GM23338 (cell line): ENCODE results near the gene SAMD8. TPM values are rescaled to one million over a fixed set of nuclear protein-coding genes. Genes with fewer than 3 reads are reported as not detected.

ENCODE experiments used
- ATAC-seq: fragments of 200-7000 bp; cut with Tn5 transposase; 3 replicates; pipeline ENCODE4 v1.9.1; 2020
- DNase-seq: peaks from one replicate; pipeline ENCODE4 v3.0.0-alpha.2; 2015; ENCODE audit warnings: low spot score
- H2AFZ ChIP-seq: fragments of 200-600 bp; sonication (generic); 2 replicates; pipeline ENCODE4 v1.8.0; 2016; ENCODE audit warnings: antibody characterized with exemption, mild to moderate bottlenecking, moderate library complexity
- H3F3A ChIP-seq: fragments of 200-600 bp; sonication (generic); replicated peaks from 2 replicates; pipeline ENCODE4 v1.8.0; 2017; ENCODE audit warnings: antibody characterized with exemption, mixed run types, low read depth
- H3K27ac ChIP-seq: fragments of 200-600 bp; sonication (generic); 2 replicates; pipeline ENCODE4 v1.6.1; 2016; ENCODE audit warnings: low read depth
- H3K27me3 ChIP-seq: fragments of 200-600 bp; sonication (generic); 2 replicates; pipeline ENCODE4 v1.8.0; 2016; ENCODE audit warnings: mild to moderate bottlenecking, mixed run types, moderate library complexity; ENCODE audit not compliant: insufficient read depth
- H3K36me3 ChIP-seq: fragments of 200-600 bp; sonication (generic); 2 replicates; pipeline ENCODE4 v1.8.0; 2016; ENCODE audit warnings: mild to moderate bottlenecking; ENCODE audit not compliant: insufficient read depth
- H3K4me1 ChIP-seq: fragments of 200-600 bp; sonication (generic); 2 replicates; pipeline ENCODE4 v1.8.0; 2016; ENCODE audit warnings: mild to moderate bottlenecking, moderate library complexity; ENCODE audit not compliant: insufficient read depth
- H3K4me2 ChIP-seq: fragments of 200-600 bp; sonication (generic); 2 replicates; pipeline ENCODE4 v1.7.1; 2017; ENCODE audit warnings: mixed run types
- H3K4me3 ChIP-seq: fragments of 200-600 bp; sonication (generic); 2 replicates; pipeline ENCODE4 v1.6.1; 2016; ENCODE audit warnings: mixed run types
- H3K79me2 ChIP-seq: fragments of 200-600 bp; sonication (generic); replicated peaks from 2 replicates; pipeline ENCODE4 v1.8.0; 2017; ENCODE audit warnings: mild to moderate bottlenecking; ENCODE audit not compliant: insufficient read depth
- H3K9me2 ChIP-seq: fragments of 200-600 bp; sonication (generic); 2 replicates; pipeline ENCODE4 v1.8.0; 2017; ENCODE audit not compliant: insufficient read depth
- H4K20me1 ChIP-seq: fragments of 200-600 bp; sonication (generic); replicated peaks from 2 replicates; pipeline ENCODE4 v1.8.0; 2017; ENCODE audit warnings: mild to moderate bottlenecking; ENCODE audit not compliant: insufficient read depth
- H3K27ac Mint-ChIP-seq: 2 replicates; pipeline ENCODE4 v1.8.0; 2020; ENCODE audit warnings: inconsistent platforms, mild to moderate bottlenecking, moderate library complexity, mixed read lengths
- H3K27me3 Mint-ChIP-seq: 3 replicates; pipeline ENCODE4 v1.8.0; 2022; ENCODE audit warnings: low read depth, mild to moderate bottlenecking, moderate library complexity, mixed read lengths, inconsistent platforms; ENCODE audit not compliant: insufficient read depth, poor library complexity
- H3K36me3 Mint-ChIP-seq: 3 replicates; pipeline ENCODE4 v1.8.0; 2021; ENCODE audit warnings: low read depth, mild to moderate bottlenecking, inconsistent platforms, moderate library complexity, mixed read lengths
- H3K4me1 Mint-ChIP-seq: 3 replicates; pipeline ENCODE4 v1.8.0; 2020; ENCODE audit warnings: mild to moderate bottlenecking, inconsistent platforms, mixed read lengths
- H3K4me3 Mint-ChIP-seq: 3 replicates; pipeline ENCODE4 v1.8.0; 2021; ENCODE audit warnings: moderate library complexity, mild to moderate bottlenecking, inconsistent platforms, mixed read lengths
- H3K9me3 Mint-ChIP-seq: 3 replicates; pipeline ENCODE4 v1.8.0; 2020; ENCODE audit warnings: moderate library complexity, mild to moderate bottlenecking, inconsistent platforms, mixed read lengths
- ZNF114 ChIP-seq: fragments of 250-450 bp; sonication (Bioruptor Pico); IDR thresholded peaks from 2 replicates; pipeline ENCODE4 v1.5.0; 2020; ENCODE audit warnings: mild to moderate bottlenecking, moderate library complexity
- polyA plus RNA-seq: library from polyadenylated mRNA; unstranded; fragments of >200 nt; fragmentation: Nextera tagmentation; extraction: Ambion mirVana; gene quantifications from 2 replicates; pipeline ENCODE4 v1.2.1, GENCODE V29; 2016
- total RNA-seq: library from RNA; depleted of rRNA; stranded (reverse); fragments of >200 nt; shearing (Covaris generic); gene quantifications from 2 replicates; pipeline ENCODE4 v1.2.3, GENCODE V29; 2014
- TF ChIP-seq, protein P1 (sequence below), 2 experiments: fragments of 200-600 bp in 1 of 2; sonication (generic) in 1 of 2; conservative IDR thresholded peaks; 2 replicates each; pipeline versions ENCODE4 v1.5.1 to v1.6.1; 2016 to 2017; ENCODE audit warnings: antibody characterized with exemption in 2 of 2, low read depth in 2 of 2, mild to moderate bottlenecking in 2 of 2, moderate library complexity in 1 of 2
- TF ChIP-seq, protein P2 (sequence below): fragments of 250-450 bp; sonication (Bioruptor Pico); IDR thresholded peaks from 2 replicates; pipeline ENCODE4 v1.5.0; 2020; ENCODE audit warnings: mild to moderate bottlenecking, moderate library complexity

Gene SAMD8
- total and polyA plus RNA-seq, 2 experiments from 2014 or later: 7.8 to 28.4 TPM

- H3K36me3 ChIP-seq: no peaks in the 10 kb centered on the region
- H3K36me3 Mint-ChIP-seq: no peaks in the 10 kb centered on the region
- H3K27me3 ChIP-seq: no peaks in the 10 kb centered on the region
- H3K79me2 ChIP-seq: no peaks in the 10 kb centered on the region
- H3K9me2 ChIP-seq: 0 out of 2 replicates have a peak, but pooled peaks cover 4% of the 10 kb centered on the region
- peaks cover 22% of the 10 kb centered on the region for H3K4me1 Mint-ChIP-seq
- H3K27ac Mint-ChIP-seq: no peak overlapping the region
- H3F3A ChIP-seq: peaks cover 2% of the 10 kb centered on the region; the same call in 1 of the 2 replicates
- H3K4me3 Mint-ChIP-seq: no peak overlapping the region
- H3K4me3 ChIP-seq: 0 out of 2 replicates have a peak overlapping the region, but pooled peaks have one; percentile 6
- H3K4me2 ChIP-seq: peak overlapping the region; percentile 43
- H2AFZ ChIP-seq: peak overlapping the region; percentile 25
- TF ChIP-seq ZNF114 (CRISPR knock-in tag): 0 out of 2 replicates have a peak, but pooled peaks have one; percentile 37
- TF ChIP-seq, protein P1, sequence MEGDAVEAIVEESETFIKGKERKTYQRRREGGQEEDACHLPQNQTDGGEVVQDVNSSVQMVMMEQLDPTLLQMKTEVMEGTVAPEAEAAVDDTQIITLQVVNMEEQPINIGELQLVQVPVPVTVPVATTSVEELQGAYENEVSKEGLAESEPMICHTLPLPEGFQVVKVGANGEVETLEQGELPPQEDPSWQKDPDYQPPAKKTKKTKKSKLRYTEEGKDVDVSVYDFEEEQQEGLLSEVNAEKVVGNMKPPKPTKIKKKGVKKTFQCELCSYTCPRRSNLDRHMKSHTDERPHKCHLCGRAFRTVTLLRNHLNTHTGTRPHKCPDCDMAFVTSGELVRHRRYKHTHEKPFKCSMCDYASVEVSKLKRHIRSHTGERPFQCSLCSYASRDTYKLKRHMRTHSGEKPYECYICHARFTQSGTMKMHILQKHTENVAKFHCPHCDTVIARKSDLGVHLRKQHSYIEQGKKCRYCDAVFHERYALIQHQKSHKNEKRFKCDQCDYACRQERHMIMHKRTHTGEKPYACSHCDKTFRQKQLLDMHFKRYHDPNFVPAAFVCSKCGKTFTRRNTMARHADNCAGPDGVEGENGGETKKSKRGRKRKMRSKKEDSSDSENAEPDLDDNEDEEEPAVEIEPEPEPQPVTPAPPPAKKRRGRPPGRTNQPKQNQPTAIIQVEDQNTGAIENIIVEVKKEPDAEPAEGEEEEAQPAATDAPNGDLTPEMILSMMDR (conservative IDR thresholded peaks at IDR 0.05; ENCODE audit: low read depth in 2 of 2): 0 out of 4 replicates have a peak, but pooled peaks of 1 of the 2 experiments have one; percentile 2
- TF ChIP-seq, protein P2, sequence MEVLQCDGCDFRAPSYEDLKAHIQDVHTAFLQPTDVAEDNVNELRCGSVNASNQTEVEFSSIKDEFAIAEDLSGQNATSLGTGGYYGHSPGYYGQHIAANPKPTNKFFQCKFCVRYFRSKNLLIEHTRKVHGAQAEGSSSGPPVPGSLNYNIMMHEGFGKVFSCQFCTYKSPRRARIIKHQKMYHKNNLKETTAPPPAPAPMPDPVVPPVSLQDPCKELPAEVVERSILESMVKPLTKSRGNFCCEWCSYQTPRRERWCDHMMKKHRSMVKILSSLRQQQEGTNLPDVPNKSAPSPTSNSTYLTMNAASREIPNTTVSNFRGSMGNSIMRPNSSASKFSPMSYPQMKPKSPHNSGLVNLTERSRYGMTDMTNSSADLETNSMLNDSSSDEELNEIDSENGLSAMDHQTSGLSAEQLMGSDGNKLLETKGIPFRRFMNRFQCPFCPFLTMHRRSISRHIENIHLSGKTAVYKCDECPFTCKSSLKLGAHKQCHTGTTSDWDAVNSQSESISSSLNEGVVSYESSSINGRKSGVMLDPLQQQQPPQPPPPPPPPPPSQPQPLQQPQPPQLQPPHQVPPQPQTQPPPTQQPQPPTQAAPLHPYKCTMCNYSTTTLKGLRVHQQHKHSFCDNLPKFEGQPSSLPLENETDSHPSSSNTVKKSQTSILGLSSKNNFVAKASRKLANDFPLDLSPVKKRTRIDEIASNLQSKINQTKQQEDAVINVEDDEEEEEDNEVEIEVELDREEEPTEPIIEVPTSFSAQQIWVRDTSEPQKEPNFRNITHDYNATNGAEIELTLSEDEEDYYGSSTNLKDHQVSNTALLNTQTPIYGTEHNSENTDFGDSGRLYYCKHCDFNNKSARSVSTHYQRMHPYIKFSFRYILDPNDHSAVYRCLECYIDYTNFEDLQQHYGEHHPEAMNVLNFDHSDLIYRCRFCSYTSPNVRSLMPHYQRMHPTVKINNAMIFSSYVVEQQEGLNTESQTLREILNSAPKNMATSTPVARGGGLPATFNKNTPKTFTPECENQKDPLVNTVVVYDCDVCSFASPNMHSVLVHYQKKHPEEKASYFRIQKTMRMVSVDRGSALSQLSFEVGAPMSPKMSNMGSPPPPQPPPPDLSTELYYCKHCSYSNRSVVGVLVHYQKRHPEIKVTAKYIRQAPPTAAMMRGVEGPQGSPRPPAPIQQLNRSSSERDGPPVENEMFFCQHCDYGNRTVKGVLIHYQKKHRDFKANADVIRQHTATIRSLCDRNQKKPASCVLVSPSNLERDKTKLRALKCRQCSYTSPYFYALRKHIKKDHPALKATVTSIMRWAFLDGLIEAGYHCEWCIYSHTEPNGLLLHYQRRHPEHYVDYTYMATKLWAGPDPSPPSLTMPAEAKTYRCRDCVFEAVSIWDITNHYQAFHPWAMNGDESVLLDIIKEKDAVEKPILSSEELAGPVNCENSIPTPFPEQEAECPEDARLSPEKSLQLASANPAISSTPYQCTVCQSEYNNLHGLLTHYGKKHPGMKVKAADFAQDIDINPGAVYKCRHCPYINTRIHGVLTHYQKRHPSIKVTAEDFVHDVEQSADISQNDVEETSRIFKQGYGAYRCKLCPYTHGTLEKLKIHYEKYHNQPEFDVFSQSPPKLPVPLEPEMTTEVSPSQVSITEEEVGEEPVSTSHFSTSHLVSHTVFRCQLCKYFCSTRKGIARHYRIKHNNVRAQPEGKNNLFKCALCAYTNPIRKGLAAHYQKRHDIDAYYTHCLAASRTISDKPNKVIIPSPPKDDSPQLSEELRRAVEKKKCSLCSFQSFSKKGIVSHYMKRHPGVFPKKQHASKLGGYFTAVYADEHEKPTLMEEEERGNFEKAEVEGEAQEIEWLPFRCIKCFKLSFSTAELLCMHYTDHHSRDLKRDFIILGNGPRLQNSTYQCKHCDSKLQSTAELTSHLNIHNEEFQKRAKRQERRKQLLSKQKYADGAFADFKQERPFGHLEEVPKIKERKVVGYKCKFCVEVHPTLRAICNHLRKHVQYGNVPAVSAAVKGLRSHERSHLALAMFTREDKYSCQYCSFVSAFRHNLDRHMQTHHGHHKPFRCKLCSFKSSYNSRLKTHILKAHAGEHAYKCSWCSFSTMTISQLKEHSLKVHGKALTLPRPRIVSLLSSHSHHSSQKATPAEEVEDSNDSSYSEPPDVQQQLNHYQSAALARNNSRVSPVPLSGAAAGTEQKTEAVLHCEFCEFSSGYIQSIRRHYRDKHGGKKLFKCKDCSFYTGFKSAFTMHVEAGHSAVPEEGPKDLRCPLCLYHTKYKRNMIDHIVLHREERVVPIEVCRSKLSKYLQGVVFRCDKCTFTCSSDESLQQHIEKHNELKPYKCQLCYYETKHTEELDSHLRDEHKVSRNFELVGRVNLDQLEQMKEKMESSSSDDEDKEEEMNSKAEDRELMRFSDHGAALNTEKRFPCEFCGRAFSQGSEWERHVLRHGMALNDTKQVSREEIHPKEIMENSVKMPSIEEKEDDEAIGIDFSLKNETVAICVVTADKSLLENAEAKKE (CRISPR knock-in tag): no peak
- peaks cover 5% of the 10 kb centered on the region for H3K27me3 Mint-ChIP-seq
- DNase-seq: peak; percentile 48
- no peaks in the 10 kb centered on the region for H4K20me1 ChIP-seq
- no peak overlapping the region for H3K27ac ChIP-seq
- ATAC-seq: peak; percentile 91
- H3K9me3 Mint-ChIP-seq: peaks cover 4% of the 10 kb centered on the region; the same call in 1 of the 3 replicates
- peaks cover 22% of the 10 kb centered on the region for H3K4me1 ChIP-seq
Measured at GRCh38 chr10:75076348-75076747, 35.1 kb upstream of the SAMD8 start.
